Measurements from ENCODE around the gene C21orf58.

C21orf58 gene

GRCh38 chr21:46366966-46367365, 43.3 kb upstream of the C21orf58 start:
- DNase-seq (ENCODE audit: low read depth), result no peak
- TF ChIP-seq, protein P1, sequence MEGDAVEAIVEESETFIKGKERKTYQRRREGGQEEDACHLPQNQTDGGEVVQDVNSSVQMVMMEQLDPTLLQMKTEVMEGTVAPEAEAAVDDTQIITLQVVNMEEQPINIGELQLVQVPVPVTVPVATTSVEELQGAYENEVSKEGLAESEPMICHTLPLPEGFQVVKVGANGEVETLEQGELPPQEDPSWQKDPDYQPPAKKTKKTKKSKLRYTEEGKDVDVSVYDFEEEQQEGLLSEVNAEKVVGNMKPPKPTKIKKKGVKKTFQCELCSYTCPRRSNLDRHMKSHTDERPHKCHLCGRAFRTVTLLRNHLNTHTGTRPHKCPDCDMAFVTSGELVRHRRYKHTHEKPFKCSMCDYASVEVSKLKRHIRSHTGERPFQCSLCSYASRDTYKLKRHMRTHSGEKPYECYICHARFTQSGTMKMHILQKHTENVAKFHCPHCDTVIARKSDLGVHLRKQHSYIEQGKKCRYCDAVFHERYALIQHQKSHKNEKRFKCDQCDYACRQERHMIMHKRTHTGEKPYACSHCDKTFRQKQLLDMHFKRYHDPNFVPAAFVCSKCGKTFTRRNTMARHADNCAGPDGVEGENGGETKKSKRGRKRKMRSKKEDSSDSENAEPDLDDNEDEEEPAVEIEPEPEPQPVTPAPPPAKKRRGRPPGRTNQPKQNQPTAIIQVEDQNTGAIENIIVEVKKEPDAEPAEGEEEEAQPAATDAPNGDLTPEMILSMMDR (IDR thresholded peaks at IDR 0.05; ENCODE audit: low read depth, low read length, missing control alignments), result no peak
- no peak overlapping the region for H3K4me3 ChIP-seq (ENCODE audit: low read depth, low read length)

GRCh38 chr21:46366561-46366960, 42.9 kb upstream of the C21orf58 start:
- DNase-seq (ENCODE audit: low read depth), result no peak
- no peak overlapping the region for H3K4me3 ChIP-seq (ENCODE audit: low read depth, low read length)
- TF ChIP-seq, protein P1 (IDR thresholded peaks at IDR 0.05; ENCODE audit: low read depth, low read length, missing control alignments), result no peak

DNA sequence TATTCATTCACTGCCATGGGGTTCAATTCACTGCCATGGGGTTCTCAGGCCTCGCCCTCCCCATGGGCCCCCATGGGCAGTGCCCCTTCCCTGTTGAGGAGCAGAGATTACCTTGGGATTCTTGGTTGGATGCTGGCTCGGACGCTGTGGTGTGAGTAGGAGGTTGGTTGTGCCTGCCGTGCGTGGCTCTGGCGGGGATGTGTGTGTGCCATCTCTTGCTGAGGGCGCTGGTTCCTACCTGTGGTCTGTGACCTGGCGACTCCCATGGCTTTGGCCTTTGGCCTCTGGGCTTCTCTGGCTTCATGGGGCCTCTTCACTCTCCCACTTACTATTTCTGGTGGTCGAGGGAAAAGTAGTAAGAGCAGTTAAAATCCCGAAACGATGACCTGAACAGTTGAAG, 42.4 kb upstream of the C21orf58 start:
- TF ChIP-seq, protein P1 (IDR thresholded peaks at IDR 0.05; ENCODE audit: low read depth, low read length, missing control alignments), result no peak
- H3K4me3 ChIP-seq (ENCODE audit: low read depth, low read length), result no peak overlapping the region
- no peak for DNase-seq (ENCODE audit: low read depth)

DNA sequence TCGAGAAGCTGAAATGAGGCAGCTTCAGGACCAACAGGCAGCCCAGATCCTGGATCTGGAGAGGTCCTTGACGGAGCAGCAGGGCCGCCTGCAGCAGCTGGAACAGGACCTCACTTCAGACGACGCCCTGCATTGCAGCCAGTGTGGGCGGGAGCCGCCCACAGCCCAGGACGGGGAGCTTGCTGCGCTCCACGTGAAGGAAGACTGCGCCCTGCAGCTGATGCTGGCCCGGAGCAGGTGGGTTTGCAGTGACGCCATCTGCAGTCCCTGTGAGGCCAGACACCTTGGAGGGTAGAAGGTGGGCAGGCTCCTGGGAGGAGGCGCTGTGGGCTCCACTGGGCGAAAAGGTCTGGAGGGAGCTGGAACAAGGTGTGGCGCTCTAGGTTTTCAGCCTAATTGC, 40.0 kb upstream of the C21orf58 start:
- TF ChIP-seq, protein P1 (IDR thresholded peaks at IDR 0.05; ENCODE audit: low read depth, low read length, missing control alignments), result no peak
- no peak for DNase-seq (ENCODE audit: low read depth)
- no peak overlapping the region for H3K4me3 ChIP-seq (ENCODE audit: low read depth, low read length)

GRCh38 chr21:46362946-46363345, 39.3 kb upstream of the C21orf58 start:
- no peak overlapping the region for H3K4me3 ChIP-seq (ENCODE audit: low read depth, low read length)
- TF ChIP-seq, protein P1 (IDR thresholded peaks at IDR 0.05; ENCODE audit: low read depth, low read length, missing control alignments), result no peak
- DNase-seq (ENCODE audit: low read depth), result no peak

DNA sequence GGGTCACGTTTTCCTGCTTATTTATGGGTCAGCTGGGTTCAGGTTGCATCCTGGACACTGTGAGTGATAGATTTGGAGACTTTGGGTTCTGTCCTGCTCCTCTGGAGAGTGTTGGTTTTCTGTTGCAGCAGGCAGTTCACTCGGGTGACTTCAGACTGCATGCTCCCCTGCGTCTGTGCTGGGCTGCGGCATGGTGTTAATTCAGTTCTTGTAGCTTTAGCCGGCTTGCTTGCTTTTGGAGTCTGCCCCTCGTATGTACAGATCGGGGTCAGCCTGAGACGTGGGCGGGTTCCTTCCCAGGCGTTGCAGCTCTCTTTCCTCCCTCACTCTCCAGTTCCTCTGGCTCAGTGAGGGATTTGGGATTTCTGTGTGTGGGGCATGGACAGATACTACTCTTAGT, 38.3 kb upstream of the C21orf58 start:
- no peak for DNase-seq (ENCODE audit: low read depth)

DNA sequence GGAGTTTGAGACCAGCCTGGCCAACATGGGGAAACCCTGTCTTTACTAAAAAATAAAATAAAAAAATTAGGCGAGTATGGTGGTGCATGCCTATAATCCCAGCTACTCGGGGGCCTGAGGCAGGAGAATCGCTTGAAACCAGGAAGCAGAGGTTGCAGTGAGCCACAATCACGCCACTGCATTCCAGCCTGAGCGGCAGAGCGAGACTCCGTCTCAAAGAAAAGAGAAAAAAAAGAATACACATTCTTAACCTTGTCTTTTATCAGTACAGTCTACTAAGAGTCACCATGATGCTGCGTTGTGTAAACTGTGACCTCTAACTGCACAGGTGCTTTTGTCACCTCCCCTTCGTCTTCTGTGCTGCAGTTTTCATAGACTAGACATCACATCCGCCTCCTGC, 37.5 kb upstream of the C21orf58 start:
- TF ChIP-seq, protein P1 (IDR thresholded peaks at IDR 0.05; ENCODE audit: low read depth, low read length, missing control alignments), result no peak
- no peak for DNase-seq (ENCODE audit: low read depth)
- no peak overlapping the region for H3K4me3 ChIP-seq (ENCODE audit: low read depth, low read length)

More for the DNA sequence above, 38.3 kb upstream of the C21orf58 start:
- TF ChIP-seq, protein P1 (IDR thresholded peaks at IDR 0.05; ENCODE audit: low read depth, low read length, missing control alignments), result no peak
- H3K4me3 ChIP-seq (ENCODE audit: low read depth, low read length), result no peak overlapping the region

All from GM12864 (cell line).